ENCODE data around the gene LSM4. TPM values are rescaled to one million over a fixed set of nuclear protein-coding genes. Genes with fewer than 3 reads are reported as not detected.

Gene LSM4
- 100 to 1,000 TPM; 142 to 230 TPM for total RNA-seq

GRCh38 chr19:18322759-18323460, at the start of gene LSM4:
Gene LSM4 (minus strand): TSS chr19:18323076. CDS start chr19:18323020, 56 bp downstream.

GRCh38 chr19:18340190-18340989, 17.5 kb upstream of the LSM4 start, which contains the start of gene PGPEP1:
Gene PGPEP1 (plus strand): TSS chr19:18340598. CDS start chr19:18340682, 84 bp downstream.

GRCh38 chr19:18281082-18282020, 41.5 kb downstream of the LSM4 start, which contains the start of gene JUND:
Gene JUND (minus strand): TSS chr19:18281622. CDS start chr19:18281484, 138 bp downstream.

GRCh38 chr19:18274219-18274780, 48.6 kb downstream of the LSM4 start, which contains the start of gene IQCN:
Gene IQCN (minus strand): TSS chr19:18274452. CDS start chr19:18269478, 4,974 bp downstream.

Small RNAs within 50 kb of the gene (small RNA-seq; reads per million reads assigned to genes)
- gene MIR3188 (0 to 0.35 reads per million in 2 donors), gene RN7SL513P (0 reads per million in 2 donors), gene RPL39P38 (0 reads per million in 2 donors)

Other genes with a start within 250 kb of the LSM4 start
- gene IL12RB1, start 236.1 kb downstream of the LSM4 start, total RNA-seq, result 1 to 10 TPM in 1 of 2 donors, under 1 TPM in 1; 0.69 to 2.0 TPM
- 1 to 10 TPM; 3.1 to 4.0 TPM for gene MAST3, start 225.3 kb downstream of the LSM4 start, total RNA-seq
- 10 to 100 TPM; 19.0 to 31.7 TPM for gene PIK3R2, start 169.9 kb downstream of the LSM4 start, total RNA-seq
- gene IFI30, start 149.3 kb downstream of the LSM4 start, total RNA-seq, result 1 to 10 TPM; 6.7 to 9.6 TPM
- gene MPV17L2, start 129.9 kb downstream of the LSM4 start, total RNA-seq, result 10 to 100 TPM; 14.8 to 28.0 TPM
- 1 to 10 TPM; 6.9 to 7.7 TPM for gene RAB3A, start 119.0 kb downstream of the LSM4 start, total RNA-seq
- under 1 TPM in 1 of 2 donors, not detected in 1; 0.33 TPM for gene PDE4C, start 96.6 kb downstream of the LSM4 start, total RNA-seq
- gene IQCN, start 48.6 kb downstream of the LSM4 start, total RNA-seq, result 1 to 10 TPM in 1 of 2 donors, under 1 TPM in 1; 0.33 to 2.8 TPM
- gene JUND, start 41.5 kb downstream of the LSM4 start, total RNA-seq, result 100 to 1,000 TPM in 1 of 2 donors, 10 to 100 TPM in 1; 98.9 to 205 TPM
- gene PGPEP1, start 17.5 kb upstream of the LSM4 start, total RNA-seq, result 10 to 100 TPM; 17.9 to 23.3 TPM
- 100 to 1,000 TPM in 1 of 2 donors, 10 to 100 TPM in 1; 57.8 to 325 TPM for gene GDF15, start 63.1 kb upstream of the LSM4 start, total RNA-seq
- not detected for gene LRRC25, start 74.5 kb upstream of the LSM4 start, total RNA-seq
- gene SSBP4, start 96.3 kb upstream of the LSM4 start, total RNA-seq, result 10 to 100 TPM; 38.2 to 85.6 TPM
- gene ISYNA1, start 115.1 kb upstream of the LSM4 start, total RNA-seq, result 10 to 100 TPM; 24.0 to 25.5 TPM
- gene ELL, start 199.0 kb upstream of the LSM4 start, total RNA-seq, result 10 to 100 TPM in 1 of 2 donors, 1 to 10 TPM in 1; 8.6 to 11.3 TPM
- gene FKBP8, start 220.5 kb upstream of the LSM4 start, total RNA-seq, result 100 to 1,000 TPM; 145 to 159 TPM
- gene KXD1, start 234.8 kb upstream of the LSM4 start, total RNA-seq, result 100 to 1,000 TPM; 138 to 139 TPM
- 100 to 1,000 TPM; 498 to 653 TPM for gene UBA52, start 248.8 kb upstream of the LSM4 start, total RNA-seq

Data from melanocyte of skin (primary cell).